ENCODE results near the gene INMT. TPM values are rescaled to one million over a fixed set of nuclear protein-coding genes. Genes with fewer than 3 reads are reported as not detected.

The INMT gene
- total and polyA plus RNA-seq, 2 of the 8 experiments (the other 6 are each of a cell fraction or from before 2014, with no cell fraction given): 0.60 to 0.94 TPM

DNA sequence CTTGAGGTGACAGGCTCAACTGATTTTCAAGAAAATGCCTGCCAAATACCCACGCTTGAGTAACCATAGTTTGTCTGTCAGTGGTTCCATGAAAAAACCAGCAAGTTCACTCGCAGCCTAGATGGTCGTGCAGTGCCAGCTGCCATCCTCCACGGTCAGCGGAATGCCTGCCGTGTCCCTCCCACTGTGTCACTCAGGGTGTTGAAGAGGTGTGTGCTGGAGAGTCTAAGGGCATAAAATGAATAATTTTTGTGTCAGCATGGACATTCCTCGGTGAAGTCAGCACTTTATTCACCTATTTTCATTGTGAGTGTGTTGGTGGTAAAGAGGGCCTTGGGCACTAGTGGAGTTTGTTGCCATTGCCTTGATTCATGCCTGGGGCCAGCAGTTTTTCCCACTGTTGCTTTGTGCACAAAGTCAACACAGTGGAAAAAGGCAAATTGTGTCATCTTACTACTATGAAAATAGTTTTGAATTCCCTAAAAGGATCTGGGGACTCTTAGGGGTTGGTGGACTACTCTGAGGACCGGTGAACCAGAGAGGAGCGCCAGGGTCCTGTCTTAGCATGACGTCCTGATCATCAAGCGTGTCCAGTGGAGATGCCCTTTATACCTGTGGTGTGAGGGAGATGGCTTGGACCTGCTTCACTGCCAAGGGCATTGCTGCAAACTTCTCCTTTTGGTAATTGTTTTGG is 36.9 kb downstream of the INMT start:
- Histone ChIP-seq H4K91ac (replicated peaks; ENCODE audit: insufficient read length, low read length) (no peak overlapping the region), H2BK12ac (ENCODE audit: low read depth, low read length) (no peak overlapping the region), H3K18ac (ENCODE audit: extremely low read depth, low read length) (no peak overlapping the region), H3K4me3 (ENCODE audit: extremely low read depth in 1 of 4, insufficient read depth in 2 of 4, low read depth in 3 of 4, low read length in 4 of 4) (no peak overlapping the region), H3K9me3 (ENCODE audit: insufficient read depth in 2 of 2, low read depth in 1 of 2, low read length in 1 of 2) (no peaks in the 10 kb centered on the region), H4K8ac (ENCODE audit: extremely low read depth, insufficient read depth, low read length) (no peak overlapping the region), H4K5ac (ENCODE audit: insufficient read length, low read depth, low read length) (no peak overlapping the region), H2BK20ac (ENCODE audit: low read length) (no peak overlapping the region), H3K27ac (ENCODE audit: low read depth, low read length) (no peak overlapping the region), H3K4me1 (replicated peaks in 1 of 4; ENCODE audit: control insufficient read depth in 3 of 4, insufficient read depth in 4 of 4, low read length in 3 of 4) (0 out of 7 replicates have a peak, but pooled peaks cover 0 to 3% (median 0%) of the 10 kb centered on the region in 4 experiments), H3K9ac (replicated peaks in 1 of 4; ENCODE audit: extremely low read depth in 1 of 4, low read depth in 3 of 4, low read length in 3 of 4) (no peak overlapping the region), H2AFZ (ENCODE audit: low read length) (no peak overlapping the region), H4K20me1 (replicated peaks in 1 of 2; ENCODE audit: control insufficient read depth in 1 of 2, insufficient read depth in 2 of 2, low read length in 2 of 2) (no peaks in the 10 kb centered on the region), H3K4me2 (ENCODE audit: insufficient read depth in 1 of 2, low read depth in 2 of 2, low read length in 2 of 2) (no peak overlapping the region), H3K4ac (replicated peaks; ENCODE audit: insufficient read length, low read depth, low read length) (no peak overlapping the region), H3K14ac (ENCODE audit: insufficient read length) (no peak overlapping the region), H2BK120ac (replicated peaks; ENCODE audit: low read depth, low read length) (no peak overlapping the region), H3K23me2 (ENCODE audit: low read depth, low read length) (no peaks in the 10 kb centered on the region; the same call in 1 of the 2 replicates), H2BK15ac (ENCODE audit: low read length) (no peak overlapping the region), H3K56ac (replicated peaks; ENCODE audit: insufficient read length, low read depth, low read length) (no peak overlapping the region), H3K79me1 (ENCODE audit: low read depth, low read length) (no peaks in the 10 kb centered on the region), H3K23ac (ENCODE audit: insufficient read length) (no peak overlapping the region), H3K36me3 (ENCODE audit: control insufficient read depth in 2 of 4, insufficient read depth in 4 of 4, low read length in 3 of 4) (peaks cover 0 to 3% (median 0%) of the 10 kb centered on the region in 4 experiments; a peak in 3 of 8 replicates), H2AK5ac (ENCODE audit: low read depth, low read length) (no peak overlapping the region), H3K27me3 (replicated peaks in 1 of 4; ENCODE audit: control insufficient read depth in 3 of 4, extremely low read depth in 1 of 4, insufficient read depth in 3 of 4, low read length in 3 of 4) (no peaks in the 10 kb centered on the region), H2BK5ac (ENCODE audit: low read depth, low read length) (no peak overlapping the region), H3K79me2 (ENCODE audit: control insufficient read depth in 1 of 2, insufficient read depth in 2 of 2, low read length in 2 of 2) (no peaks in the 10 kb centered on the region)
- FAIRE-seq: no peak
- CTCF ChIA-PET (ENCODE audit: partially characterized antibody): interaction anchor here (1.0 kb wide), 1 partner anchor 11 kb away, joined by 3 read pairs; no protein-coding TSS in a partner anchor
- TF ChIP-seq CHD2 (IDR thresholded peaks at IDR 0.05; ENCODE audit: low read length): no peak
- TF ChIP-seq, protein P1, sequence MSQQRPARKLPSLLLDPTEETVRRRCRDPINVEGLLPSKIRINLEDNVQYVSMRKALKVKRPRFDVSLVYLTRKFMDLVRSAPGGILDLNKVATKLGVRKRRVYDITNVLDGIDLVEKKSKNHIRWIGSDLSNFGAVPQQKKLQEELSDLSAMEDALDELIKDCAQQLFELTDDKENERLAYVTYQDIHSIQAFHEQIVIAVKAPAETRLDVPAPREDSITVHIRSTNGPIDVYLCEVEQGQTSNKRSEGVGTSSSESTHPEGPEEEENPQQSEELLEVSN (IDR thresholded peaks at IDR 0.05): no peak
- no peak for TF ChIP-seq JUND (IDR thresholded peaks at IDR 0.05; ENCODE audit: low read length)
- TF ChIP-seq MAFK (IDR thresholded peaks at IDR 0.05; ENCODE audit: low read depth, low read length): no peak
- no peak for TF ChIP-seq ASH2L (IDR thresholded peaks at IDR 0.05; ENCODE audit: low read length)
- no peak for TF ChIP-seq SP4 (IDR thresholded peaks at IDR 0.05; ENCODE audit: low read length)
- TF ChIP-seq NANOG (IDR thresholded peaks at IDR 0.05; ENCODE audit: insufficient read depth, low read depth, low read length, poor library complexity, severe bottlenecking): no peak
- no peak for TF ChIP-seq RAD21 (IDR thresholded peaks at IDR 0.05 in 1 of 2, conservative IDR thresholded peaks at IDR 0.05 in 1 of 2; ENCODE audit: low read depth in 2 of 2, low read length in 2 of 2)
- 81% methylated on average over 11 of the region's 11 CpGs; no CpG with 5 or more reads in 1 of the 2 experiments for WGBS, 2 experiments (ENCODE audit: extremely low coverage in 1 of 2, insufficient coverage in 1 of 2, insufficient read length in 1 of 2, insufficient replicate concordance in 2 of 2, low coverage in 1 of 2, low lambda C conversion rate in 2 of 2, missing lambda C conversion rate in 1 of 2)
- POLR2A ChIA-PET (ENCODE audit: partially characterized antibody): interaction anchor here (0.7 kb wide), 1 partner anchor 139 kb away, joined by 3 read pairs; no protein-coding TSS in a partner anchor
- DNase-seq (ENCODE audit: low read depth in 1 of 2, low spot score in 2 of 2): no peak
